Measurements from ENCODE around the gene ZNF470. TPM values are rescaled to one million over a fixed set of nuclear protein-coding genes. Genes with fewer than 3 reads are reported as not detected.
A peak's percentile ranks its signal among the peaks of the same experiment; 100 is the strongest.

The ZNF470 gene
- total RNA-seq, 1 donor from 2014 or later: 8.0 TPM

- Mint-ChIP-seq H3K36me3 (ENCODE audit: insufficient read depth) (peaks cover 28% of the 10 kb centered on the region), H3K27me3 (no peaks in the 10 kb centered on the region), H3K27ac (no peak overlapping the region), H3K4me3 (ENCODE audit: low read depth) (no peak overlapping the region), H3K4me1 (ENCODE audit: low read depth) (no peaks in the 10 kb centered on the region), H3K9me3 (ENCODE audit: low read depth) (peaks cover 53% of the 10 kb centered on the region)
- DNase-seq (ENCODE audit: low spot score, unreplicated experiment): peak; percentile 14
- TF ChIP-seq, protein P1, sequence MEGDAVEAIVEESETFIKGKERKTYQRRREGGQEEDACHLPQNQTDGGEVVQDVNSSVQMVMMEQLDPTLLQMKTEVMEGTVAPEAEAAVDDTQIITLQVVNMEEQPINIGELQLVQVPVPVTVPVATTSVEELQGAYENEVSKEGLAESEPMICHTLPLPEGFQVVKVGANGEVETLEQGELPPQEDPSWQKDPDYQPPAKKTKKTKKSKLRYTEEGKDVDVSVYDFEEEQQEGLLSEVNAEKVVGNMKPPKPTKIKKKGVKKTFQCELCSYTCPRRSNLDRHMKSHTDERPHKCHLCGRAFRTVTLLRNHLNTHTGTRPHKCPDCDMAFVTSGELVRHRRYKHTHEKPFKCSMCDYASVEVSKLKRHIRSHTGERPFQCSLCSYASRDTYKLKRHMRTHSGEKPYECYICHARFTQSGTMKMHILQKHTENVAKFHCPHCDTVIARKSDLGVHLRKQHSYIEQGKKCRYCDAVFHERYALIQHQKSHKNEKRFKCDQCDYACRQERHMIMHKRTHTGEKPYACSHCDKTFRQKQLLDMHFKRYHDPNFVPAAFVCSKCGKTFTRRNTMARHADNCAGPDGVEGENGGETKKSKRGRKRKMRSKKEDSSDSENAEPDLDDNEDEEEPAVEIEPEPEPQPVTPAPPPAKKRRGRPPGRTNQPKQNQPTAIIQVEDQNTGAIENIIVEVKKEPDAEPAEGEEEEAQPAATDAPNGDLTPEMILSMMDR (IDR thresholded peaks at IDR 0.05; ENCODE audit: unreplicated experiment): no peak
Measured at GRCh38 chr19:56637976-56638555, 70.8 kb downstream of the ZNF470 start.

Other genes starting within 250 kb of the ZNF470 start
- 6.6 and 8.0 TPM in 2 replicates for gene ZNF582, start 173.9 kb upstream of the ZNF470 start, total RNA-seq
- 10.1 and 11.3 TPM in 2 replicates for gene ZNF583, start 163.1 kb upstream of the ZNF470 start, total RNA-seq
- not detected in 2 replicates for gene ZNF667, start 90.1 kb upstream of the ZNF470 start, total RNA-seq
- gene ZNF471, start 59.6 kb upstream of the ZNF470 start, total RNA-seq: not detected in 2 replicates
- gene ZFP28, start 28.5 kb upstream of the ZNF470 start, total RNA-seq: 12.1 and 12.9 TPM in 2 replicates
- gene ZNF71, start 27.8 kb downstream of the ZNF470 start, total RNA-seq: 16.9 and 17.1 TPM in 2 replicates
- gene SMIM17, start 75.7 kb downstream of the ZNF470 start, total RNA-seq: 0.72 and 0.80 TPM in 2 replicates
- gene ZNF835, start 104.3 kb downstream of the ZNF470 start, total RNA-seq: 0.17 and 0.29 TPM in 2 replicates